AG09319 (cell line): ENCODE data around the gene CHMP4B.

Source experiments
- DNase-seq: peaks from one replicate; pipeline ENCODE4 v3.0.0-alpha.2; 2010; ENCODE audit warnings: low read depth; ENCODE audit errors: extremely low read depth
- CTCF ChIP-seq: IDR thresholded peaks from 2 replicates; pipeline ENCODE4 v1.5.1; 2011; ENCODE audit warnings: low read depth, mild to moderate bottlenecking, inconsistent platforms, low read length, moderate library complexity

CHMP4B gene

GRCh38 chr20:33868595-33868994 lies 57.4 kb downstream of the CHMP4B start:
- no peak for TF ChIP-seq CTCF
- DNase-seq = no peak

GRCh38 chr20:33869283-33869682 lies 58.1 kb downstream of the CHMP4B start:
- no peak for DNase-seq
- TF ChIP-seq CTCF = no peak

- TF ChIP-seq CTCF = no peak
- no peak for DNase-seq
These were observed 60.2 kb downstream of the CHMP4B start for GRCh38 chr20:33871362-33871761.

DNA sequence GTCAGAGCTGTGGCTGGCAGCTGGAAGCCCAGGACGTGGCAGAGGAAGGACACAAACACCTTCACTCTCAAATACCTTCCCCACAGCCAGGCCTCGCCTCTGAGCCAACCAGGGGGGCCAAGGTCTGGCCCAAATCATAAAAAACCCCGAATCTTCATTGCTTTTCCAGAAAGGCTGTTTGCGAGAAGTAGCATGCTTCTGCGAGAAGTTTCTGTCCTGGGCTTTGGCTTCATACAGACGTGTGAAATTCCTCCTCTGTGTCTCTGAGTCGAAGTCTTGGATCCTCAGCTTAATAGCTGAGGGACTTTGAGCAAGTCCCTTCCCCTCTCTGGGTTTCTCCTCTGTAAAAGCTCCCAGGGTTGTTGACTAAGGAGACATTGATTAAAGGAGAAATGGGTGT lies 63.0 kb downstream of the CHMP4B start:
- no peak for TF ChIP-seq CTCF
- no peak for DNase-seq

GRCh38 chr20:33875055-33875454 lies 63.9 kb downstream of the CHMP4B start:
- no peak for TF ChIP-seq CTCF
- no peak for DNase-seq

- no peak for TF ChIP-seq CTCF
- DNase-seq = no peak
These were observed 64.4 kb downstream of the CHMP4B start for GRCh38 chr20:33875534-33876026.

DNA sequence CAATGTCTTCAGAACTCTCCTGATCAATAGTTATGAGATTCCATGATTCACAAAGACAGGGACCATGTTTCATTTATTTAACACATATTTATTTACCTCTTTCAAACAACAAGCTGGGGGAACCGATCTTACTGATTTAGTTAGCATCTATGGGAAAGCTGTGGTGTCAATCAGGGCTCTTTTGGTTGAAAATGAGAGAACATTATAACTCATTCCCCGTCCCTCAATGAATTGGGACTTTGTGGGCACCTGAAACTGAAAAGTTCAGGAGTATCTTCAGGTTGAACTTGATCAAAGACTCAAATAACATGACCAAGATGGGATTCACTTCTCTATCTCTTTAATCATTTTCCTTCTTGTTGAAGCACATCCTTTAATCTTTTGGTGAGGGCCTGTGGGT lies 67.4 kb downstream of the CHMP4B start:
- TF ChIP-seq CTCF = no peak
- DNase-seq = no peak
